Keratinocyte (primary cell): ENCODE measurements around the gene WASF3.

Experiments
- CTCF ChIP-seq, 3 experiments: IDR thresholded peaks in 1 of 3; conservative IDR thresholded peaks in 1 of 3; optimal IDR thresholded peaks in 1 of 3; 2 replicates in 2 of 3; 3 replicates in 1 of 3; pipeline versions ENCODE3 to v1.5.1; 2011; ENCODE audit warnings: low read length in 3 of 3, mild to moderate bottlenecking in 3 of 3, moderate library complexity in 2 of 3, control low read depth in 1 of 3, inconsistent platforms in 1 of 3; ENCODE audit not compliant: insufficient read depth in 2 of 3; ENCODE audit errors: extremely low read depth in 1 of 3
- EZH2 ChIP-seq: IDR thresholded peaks from one replicate; pipeline ENCODE4 v1.6.1; 2012; ENCODE audit warnings: inconsistent platforms, mild to moderate bottlenecking, low read length, moderate library complexity

GRCh38 chr13:26541678-26542568, 15.6 kb upstream of the WASF3 start:
- TF ChIP-seq CTCF (optimal IDR thresholded peaks at IDR 0.05 in 1 of 3, IDR thresholded peaks at IDR 0.05 in 1 of 3, conservative IDR thresholded peaks at IDR 0.05 in 1 of 3; ENCODE audit: extremely low read depth in 1 of 3, insufficient read depth in 2 of 3, low read length in 3 of 3) (peak in 1 of 3 experiments; percentile 14), EZH2 (no peak)
